Germinal center (tissue), 1 donor: ENCODE results near the gene CNTNAP2.

Experiments
- DNase-seq: peaks from one replicate; pipeline ENCODE4 v3.0.0; 2012; ENCODE audit warnings: mixed read lengths, low spot score

Gene CNTNAP2

DNA sequence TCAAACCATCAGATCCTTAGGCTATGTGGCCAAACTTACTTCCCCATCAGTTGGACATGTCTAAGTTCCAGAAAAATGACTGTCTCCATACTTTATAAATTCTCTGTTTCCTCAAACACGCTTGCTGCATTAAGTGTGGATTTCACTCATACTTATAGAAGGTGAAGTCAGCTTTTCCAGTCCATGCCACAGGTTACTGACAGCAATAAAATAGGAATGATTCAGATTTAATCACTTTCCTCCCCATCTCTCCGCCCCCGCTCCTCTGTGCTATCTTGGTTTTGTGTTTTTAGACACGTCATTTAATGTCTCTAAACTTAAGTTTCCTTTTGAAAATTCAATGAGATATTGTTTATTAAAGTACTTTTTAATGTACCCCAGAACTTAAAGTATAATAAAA lies 1376.0 kb downstream of the CNTNAP2 start:
- no peak for DNase-seq

DNA sequence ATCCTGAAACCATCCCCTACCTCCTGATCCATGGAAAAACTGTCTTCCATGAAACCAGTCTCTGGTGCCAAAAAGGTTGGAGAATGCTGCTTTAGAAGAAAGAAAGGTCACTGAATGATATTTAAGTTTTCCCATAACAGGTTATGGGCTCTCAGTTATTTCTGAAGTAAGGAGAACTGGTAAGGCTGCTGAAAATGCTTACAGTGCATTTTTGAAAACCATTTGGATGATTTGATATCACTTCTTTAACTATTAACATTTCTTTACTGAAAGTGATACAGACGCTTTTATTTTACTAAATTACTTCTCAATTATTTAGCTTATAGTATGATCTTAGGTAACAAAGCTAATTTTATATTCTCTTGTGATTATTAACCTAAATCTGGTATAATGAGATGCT lies 1379.6 kb downstream of the CNTNAP2 start:
- no peak for DNase-seq

DNA sequence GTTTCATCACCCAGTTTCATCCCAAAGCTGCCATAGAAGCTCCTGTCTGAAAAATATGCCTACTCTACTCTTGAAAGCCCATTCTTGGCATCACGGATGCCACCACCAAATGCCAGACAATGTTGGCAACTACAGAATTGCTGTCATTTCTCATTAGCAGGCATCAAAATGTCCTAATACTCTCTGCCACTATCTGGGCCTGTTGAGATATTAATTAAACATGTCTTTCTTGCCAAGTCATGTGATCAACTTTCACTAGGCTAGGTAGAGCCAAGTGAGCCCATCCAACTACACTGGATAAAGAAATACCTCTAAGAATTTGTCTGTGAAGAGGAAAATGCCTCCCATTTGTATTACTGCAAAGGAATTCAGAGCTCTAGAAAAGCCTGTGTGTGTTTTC lies 1380.6 kb downstream of the CNTNAP2 start:
- DNase-seq, result no peak

DNA sequence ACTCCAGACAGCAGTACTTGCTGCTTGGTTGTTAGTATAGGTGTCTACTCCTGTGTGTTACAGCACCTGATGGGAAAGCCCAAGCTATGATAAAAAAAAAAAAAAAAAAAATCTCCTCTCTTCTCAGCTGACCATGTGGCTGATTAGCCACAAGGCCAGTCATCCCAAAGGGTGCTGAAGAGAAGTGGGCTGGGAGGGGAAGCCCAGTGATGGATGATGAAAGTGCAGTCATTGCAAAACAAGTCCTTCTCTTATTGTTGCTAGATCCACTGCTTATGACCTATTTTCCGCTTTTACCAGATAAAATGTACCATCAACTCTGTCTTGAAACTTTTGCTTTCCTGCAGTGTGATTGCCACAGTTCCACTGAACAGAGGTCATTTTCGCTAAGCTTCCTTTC lies 1381.5 kb downstream of the CNTNAP2 start:
- DNase-seq, result no peak

DNA sequence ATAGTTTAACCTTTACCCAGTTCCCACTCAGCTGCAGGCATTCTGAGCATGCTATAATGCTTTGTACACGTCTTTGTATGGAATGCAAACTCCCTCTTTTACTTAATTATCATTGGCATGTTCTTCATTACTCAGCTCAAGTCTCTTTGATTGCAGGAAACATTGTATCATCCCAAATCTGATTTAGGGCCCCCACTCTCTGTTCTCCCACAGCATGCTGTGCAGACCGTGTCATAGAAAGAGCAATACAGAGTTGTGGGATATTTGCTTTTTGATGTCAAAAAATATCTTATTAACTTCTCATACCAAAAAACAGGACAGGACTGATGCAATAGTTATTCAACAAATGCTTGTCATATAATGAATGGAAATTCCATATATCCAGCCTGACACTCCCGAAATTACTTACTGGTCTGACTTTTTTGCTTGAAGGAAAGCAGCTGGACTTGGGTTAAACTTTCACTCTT lies 1392.5 kb downstream of the CNTNAP2 start:
- DNase-seq, result no peak

DNA sequence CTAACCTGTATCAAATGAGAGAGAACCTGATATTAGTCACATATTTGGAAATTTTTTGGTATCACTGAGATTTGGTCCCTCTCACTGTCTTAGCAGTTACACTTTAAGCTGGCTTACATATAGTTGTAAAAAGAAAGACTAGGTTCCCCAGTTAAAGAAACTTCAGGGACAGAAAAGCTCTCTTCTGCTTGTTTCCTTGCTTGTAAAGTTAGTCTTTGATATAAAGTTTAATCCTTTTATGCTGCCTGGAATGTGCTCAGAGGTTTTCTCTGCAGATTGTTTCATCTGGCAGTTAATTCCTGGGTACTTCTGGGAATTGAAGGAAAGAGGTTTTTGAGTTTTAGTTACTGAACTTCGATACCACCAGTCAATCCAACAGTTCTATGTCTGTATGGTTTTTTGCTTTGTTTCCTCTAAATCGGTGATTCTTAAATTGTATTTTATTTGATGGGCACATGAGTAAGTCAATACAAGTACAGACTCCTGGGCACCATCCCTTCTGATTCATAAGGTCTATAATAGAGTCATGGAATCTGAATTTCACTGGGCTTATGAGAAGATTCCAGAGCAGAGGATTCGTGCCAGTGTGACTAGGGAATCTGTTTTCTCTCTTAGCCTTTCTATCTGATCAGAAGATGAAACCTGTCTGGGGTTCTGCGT lies 1393.1 kb downstream of the CNTNAP2 start:
- DNase-seq, result no peak

DNA sequence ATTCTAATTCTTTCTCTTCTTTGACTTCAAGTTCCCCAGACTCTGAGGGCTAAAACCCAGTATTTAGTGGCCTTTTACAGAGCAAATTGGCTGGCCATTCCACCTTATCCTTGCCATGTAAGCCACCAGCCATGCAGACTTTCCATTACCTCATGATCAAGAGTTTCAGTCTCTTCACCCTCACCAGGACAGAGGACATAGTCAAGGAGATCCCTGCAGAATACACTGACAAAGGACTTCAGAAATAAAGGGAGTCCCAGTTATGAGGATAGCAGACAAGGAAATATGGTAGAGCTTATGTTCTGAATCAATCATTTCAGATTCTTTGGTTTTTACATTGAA lies 1393.6 kb downstream of the CNTNAP2 start:
- no peak for DNase-seq

DNA sequence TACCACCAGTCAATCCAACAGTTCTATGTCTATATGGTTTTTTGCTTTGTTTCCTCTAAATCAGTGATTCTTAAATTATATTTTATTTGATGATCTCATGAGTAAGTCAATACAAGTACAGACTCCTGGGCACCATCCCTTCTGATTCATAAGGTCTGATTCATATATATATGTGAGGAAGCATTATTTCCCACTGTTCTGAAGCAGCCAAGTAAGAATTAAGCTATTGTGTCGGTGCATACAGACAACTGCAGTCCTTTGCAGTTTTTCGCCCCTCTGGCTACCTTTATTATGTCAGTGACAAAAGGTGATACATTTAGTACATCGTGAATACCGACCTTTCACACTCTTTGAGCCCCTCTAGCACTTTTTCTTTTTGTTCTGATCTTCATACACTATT lies 1394.3 kb downstream of the CNTNAP2 start:
- no peak for DNase-seq

DNA sequence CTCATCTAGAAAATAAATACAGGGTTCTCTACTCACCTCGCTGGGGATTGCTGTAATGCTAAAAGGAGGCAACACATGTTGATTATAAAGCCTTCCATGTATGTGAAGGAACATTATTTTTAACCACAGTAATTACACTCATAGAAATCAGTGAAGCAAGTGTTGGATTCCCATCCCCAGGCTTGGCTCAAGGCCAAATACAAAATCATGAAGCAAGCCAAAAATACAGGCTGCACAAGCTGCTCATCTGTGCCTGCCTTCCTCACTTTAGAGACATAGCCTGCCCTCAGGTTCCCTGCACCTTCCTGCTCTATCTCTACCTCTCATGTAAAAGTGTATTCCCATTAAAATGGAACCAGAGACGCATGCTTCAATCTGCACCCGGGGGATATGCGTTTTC lies 1396.8 kb downstream of the CNTNAP2 start:
- DNase-seq, result no peak

DNA sequence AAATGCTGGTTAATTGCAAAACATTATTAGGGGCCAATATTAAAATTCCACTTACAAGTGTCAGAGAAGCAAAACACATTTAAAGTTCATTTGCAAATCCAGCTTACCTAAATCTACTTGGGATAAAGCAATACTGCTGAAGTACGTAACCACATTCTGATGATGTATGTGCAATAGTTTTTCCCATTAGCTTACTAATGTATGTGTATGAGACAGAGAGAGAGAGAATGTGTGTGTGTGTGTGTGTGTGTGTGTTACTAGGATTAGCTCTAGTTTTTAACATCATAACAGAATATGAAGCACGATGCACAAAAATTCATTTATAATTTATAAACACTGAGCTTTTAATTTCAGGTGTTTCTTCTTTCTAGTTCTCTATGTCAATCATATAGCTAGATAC lies 1399.8 kb downstream of the CNTNAP2 start:
- DNase-seq, result no peak

DNA sequence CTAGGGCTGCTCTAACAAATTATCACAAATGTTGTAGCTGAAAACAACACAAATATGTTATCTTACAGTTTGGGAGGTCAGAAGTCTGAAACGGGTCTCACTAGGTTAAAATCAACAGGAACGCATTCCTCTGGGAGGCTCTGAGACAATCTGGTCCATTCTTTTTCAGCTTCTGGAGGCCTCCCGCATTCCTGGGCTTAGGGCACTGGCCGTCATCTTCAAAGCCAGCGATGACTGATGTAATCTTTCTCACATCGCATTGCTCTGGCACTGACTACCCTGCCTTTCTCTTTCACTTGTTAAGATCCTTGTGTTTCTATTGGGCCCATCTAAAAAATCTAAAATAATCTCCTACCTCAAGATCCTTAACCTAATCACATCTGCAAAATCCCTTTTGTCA lies 1402.5 kb downstream of the CNTNAP2 start:
- no peak for DNase-seq

DNA sequence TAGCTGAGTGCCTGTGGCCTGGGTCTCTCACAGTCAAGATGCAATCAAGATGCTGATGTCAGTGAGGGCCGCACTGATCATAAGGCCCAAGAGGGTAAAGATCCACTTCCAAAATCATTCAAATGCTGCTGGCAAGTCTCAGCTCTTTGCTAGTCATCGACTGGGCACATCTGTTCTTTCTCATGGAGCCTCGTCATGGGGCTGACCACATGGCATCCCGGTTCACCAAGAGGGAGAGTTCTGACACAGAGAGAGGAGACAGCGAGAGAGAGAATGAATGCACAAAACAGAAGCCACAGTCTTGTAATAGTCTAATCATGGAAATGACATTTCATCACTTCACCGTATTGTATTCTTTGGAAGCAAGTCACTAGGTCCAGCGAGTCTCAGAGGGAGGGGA lies 1406.5 kb downstream of the CNTNAP2 start:
- no peak for DNase-seq

DNA sequence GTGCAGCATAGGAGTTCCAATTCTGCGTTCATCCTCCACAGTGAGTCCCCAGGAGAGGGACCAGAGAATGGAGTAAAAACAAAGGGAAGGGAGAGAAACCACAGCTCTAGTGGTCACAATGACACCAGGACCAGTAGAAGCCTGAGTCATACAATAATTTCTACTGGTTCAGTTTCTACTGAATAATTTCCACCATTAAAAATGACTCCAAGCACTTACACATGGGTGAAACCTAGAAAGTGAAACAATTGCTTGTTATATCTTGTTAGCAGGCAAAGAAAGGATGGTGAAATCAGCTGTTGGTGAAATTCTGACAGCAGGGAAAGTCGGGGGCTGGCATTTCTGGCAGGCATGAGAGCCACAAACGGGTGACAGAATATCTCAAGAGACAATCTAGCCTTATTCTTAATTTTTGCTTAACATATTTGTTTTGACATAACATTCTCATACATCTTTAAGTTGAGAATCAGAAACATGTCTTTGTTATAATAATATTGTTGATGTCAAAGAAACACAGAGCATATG lies 1408.2 kb downstream of the CNTNAP2 start:
- DNase-seq, result no peak

DNA sequence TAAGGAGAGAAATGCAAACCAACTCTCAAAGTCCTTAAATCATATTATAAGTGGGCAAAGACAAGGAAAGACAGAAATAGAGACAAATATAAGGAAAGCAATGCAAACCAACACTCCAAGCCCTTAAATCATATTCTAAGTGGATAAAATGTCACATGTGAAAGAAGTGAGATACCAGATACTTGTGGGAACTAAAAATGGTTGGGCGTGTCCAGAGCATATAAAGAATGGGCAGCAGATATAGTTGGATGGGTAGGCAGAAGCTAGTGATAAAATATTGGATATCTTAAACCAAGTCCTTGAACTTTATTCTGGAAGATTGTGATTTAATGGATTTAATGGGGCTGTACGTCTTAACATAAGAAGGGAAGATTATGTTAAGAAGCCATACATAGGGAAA lies 1408.7 kb downstream of the CNTNAP2 start:
- no peak for DNase-seq

DNA sequence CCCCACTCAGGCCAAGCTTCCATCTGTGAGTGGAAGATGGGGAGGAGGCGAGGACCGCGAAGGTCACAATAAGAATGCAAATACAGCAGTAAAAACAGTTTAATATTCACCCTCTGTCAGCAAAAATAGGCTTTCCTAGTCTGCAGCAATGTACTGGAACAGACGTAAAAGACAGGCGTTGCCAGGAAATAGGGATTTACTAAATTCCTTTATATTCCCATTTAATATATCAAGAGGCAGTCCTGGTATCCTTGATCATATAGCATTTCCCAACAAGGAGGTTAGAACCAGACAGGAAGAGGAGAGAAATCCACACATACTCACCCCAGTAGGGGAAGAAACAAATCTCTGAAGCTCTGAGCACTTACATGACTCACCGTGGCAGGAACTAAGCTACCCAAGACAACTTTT lies 1419.1 kb downstream of the CNTNAP2 start:
- DNase-seq, result no peak

DNA sequence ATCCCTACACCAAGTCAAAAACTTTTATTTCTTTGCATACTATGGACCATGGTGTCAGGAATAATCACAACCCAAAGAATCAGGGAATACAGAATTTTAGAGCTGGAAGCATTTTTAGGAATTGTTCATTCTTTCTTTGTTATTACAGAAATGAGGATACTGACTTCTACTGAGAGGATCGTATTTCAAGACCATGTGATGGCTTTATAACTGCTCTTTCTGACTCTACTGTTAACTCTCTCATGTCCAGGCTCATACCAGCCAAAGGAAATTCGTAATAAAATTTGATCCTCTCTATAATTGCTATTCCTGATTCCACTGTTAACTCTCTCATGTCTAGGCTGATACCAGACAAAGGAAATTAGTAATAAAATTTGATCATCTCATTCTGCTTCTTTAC lies 1423.1 kb downstream of the CNTNAP2 start:
- no peak for DNase-seq

DNA sequence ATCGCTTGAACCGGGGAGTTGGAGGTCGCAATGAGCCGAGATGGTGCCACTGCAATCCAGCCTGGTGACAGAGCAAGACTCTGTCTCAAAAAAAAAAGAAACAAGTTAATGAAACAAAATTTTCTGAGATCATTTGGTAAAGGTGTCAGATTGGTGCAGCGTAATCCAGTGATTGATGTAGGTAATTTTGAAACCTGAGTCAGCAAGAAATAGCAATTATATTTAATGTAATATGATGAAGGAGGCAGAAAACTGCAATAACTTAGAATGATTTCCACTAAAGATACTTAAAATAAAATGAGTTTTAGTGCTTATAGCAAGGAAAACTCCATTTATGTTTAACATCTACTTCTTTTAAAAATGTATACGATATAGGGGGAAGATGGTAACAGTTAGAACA lies 1424.1 kb downstream of the CNTNAP2 start:
- no peak for DNase-seq

DNA sequence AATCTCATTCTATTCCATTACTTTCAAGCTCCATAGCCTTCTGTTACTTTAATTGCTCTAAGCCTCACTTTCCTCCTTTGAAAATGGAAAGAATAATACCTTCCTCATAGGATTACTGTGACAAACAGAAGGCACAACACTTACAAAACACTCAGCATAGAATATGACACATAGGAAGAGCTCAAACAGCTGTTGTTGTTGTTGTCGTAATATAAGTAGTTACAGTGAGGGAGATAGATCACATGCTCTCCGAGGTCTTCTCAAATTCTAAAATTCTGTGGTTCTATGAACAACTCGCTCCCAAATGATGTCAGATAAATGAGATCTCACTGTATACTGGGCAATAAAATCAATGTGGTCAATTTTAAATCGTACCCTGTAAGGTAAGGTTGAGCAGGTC lies 1424.7 kb downstream of the CNTNAP2 start:
- DNase-seq, result no peak

DNA sequence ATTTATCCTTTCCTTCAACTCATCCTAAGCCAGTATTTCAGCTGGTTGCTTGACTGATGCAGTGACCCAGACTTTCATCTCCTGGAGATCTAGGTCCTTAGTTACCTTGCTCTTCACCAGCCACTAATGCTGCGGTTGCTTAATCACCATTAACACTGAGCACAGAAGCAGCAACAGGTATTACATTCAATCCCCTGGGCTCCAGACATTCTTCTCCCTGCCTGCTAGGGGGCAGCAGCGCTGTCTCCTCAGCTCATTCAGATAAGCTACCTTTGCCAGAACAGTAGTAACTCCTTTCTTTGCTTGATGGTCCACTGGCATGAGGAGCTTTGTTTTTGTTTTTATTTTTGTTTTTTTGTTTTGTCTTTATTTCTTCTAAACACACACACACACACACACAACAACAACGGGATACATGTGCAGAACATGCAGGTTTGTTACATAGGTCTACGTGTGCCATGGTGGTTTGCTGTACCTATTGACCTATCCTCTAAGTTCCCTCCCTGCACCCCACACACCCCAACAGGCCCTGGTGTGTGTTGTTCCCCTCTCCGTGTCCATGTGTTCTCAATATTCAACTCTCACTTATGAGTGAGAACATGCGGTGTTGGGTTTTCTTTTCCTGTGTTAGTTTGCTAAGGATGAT lies 1430.8 kb downstream of the CNTNAP2 start:
- no peak for DNase-seq

DNA sequence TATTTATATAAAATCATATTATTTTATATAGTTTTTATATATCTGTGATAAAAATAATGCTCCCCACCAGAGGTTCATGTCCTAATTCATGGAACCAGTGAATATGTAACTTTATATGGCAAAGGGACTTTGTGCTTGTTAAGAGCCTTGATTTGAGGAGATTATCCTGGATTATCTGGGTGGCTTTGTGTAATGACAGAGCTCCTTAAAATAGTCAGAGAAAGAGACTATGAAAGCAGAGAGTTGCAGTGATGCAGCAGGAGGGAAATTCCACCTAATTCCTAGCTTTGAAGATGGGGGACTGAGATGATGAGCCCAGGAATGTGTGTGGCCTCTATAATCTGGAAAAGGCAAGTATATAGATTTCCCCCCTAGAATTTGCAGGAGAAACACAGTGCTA lies 1439.7 kb downstream of the CNTNAP2 start:
- no peak for DNase-seq

DNA sequence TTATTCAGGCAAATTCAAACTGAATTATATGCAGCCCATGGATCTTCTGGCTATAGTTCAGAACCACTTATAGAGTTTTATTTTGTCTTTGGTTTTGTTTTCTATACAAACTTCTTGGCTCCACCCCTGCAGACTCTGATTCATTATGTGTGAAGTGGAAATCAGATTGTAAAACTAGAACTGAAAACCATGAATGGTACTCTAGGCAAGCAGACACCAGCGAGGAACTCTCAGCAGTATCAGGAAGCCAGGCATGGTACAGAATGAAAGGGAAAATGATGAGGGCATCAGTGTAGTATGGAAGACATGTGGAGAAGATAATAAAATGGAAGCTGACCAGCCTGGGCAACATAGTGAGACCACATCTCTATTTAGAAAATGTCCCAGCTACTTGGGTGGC lies 1447.1 kb downstream of the CNTNAP2 start:
- DNase-seq, result no peak

DNA sequence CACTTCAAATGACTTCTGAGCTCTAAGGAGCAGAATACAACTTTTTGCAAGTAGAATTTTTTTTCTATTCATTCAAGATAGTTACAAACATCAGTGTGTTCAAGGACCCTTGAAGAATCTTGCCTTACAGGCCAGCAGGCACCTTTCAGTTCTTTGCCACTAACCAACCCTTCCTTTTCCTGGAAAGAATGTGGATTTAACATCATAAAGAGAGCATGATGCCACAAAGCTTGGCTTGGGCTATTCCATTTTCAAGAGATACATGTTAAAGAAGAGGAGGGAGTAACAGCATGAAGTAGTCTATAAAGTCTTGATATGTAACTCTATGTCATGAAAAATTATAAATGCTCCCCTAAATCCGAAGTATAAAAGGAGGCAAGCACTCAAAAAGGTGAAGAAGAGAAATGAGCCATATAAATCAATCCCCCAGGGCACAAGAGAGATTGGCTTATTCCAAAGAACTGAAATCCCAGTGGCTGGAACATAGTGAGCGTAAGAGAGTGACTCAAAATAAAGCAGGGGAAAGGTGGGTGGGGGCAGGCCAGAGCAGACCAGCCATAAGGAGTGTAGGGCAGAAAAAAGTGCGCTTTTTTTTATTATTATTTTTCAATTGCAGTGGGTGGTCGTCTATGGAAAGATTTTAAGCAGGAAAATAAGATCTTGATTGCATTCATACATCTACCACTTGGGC lies 1448.3 kb downstream of the CNTNAP2 start:
- DNase-seq, result no peak

DNA sequence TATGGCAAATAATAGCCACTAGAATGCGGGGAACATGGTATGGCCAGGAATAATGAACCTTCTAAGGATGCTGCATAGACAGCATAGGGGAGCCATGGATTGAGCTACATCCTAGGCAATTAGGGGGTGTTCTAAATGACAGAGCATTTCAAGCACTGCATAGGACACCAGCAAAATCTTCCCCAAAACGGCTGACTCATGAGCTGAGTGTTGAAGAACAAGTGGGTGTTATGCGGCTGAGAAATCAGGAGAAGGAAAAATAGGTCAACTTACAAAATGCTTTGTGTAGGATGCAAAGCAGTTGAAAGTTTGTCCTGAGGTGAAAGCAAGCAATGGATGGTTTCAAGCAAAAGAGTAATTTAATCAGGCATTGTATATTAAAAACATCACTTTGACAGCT lies 1450.4 kb downstream of the CNTNAP2 start:
- DNase-seq, result no peak
